Esophagus (tissue), 2 donors: ENCODE results near the gene TMEM72. TPM values are rescaled to one million over a fixed set of nuclear protein-coding genes. Genes with fewer than 3 reads are reported as not detected.

Experiments used
- H3K27ac ChIP-seq, 2 donors: one replicate each; pipeline ENCODE4 v1.5.1; 2013; ENCODE audit warnings: low read depth in 2 of 2, mild to moderate bottlenecking in 2 of 2, inconsistent platforms in 1 of 2, low read length in 1 of 2, moderate library complexity in 1 of 2
- H3K27me3 ChIP-seq, 2 donors: one replicate each; pipeline ENCODE4 v1.6.1; 2013; ENCODE audit warnings: low read length in 2 of 2, control low read depth in 1 of 2, mild to moderate bottlenecking in 1 of 2; ENCODE audit not compliant: insufficient read depth in 2 of 2, control insufficient read depth in 1 of 2
- H3K36me3 ChIP-seq, 2 donors: one replicate each; pipeline ENCODE4 v1.6.1; 2013; ENCODE audit warnings: low read length in 1 of 2; ENCODE audit not compliant: control insufficient read depth in 2 of 2, insufficient read depth in 2 of 2
- H3K4me1 ChIP-seq, 2 donors: one replicate each; pipeline ENCODE4 v1.6.1; 2013; ENCODE audit warnings: low read length in 1 of 2; ENCODE audit not compliant: control insufficient read depth in 2 of 2, insufficient read depth in 2 of 2
- H3K4me3 ChIP-seq, 2 donors: one replicate each; pipeline ENCODE4 v1.5.1; 2013; ENCODE audit warnings: low read length in 2 of 2, mild to moderate bottlenecking in 2 of 2, low read depth in 1 of 2, moderate library complexity in 1 of 2
- H3K9me3 ChIP-seq, 2 donors: one replicate each; pipeline ENCODE4 v1.6.1; 2013; ENCODE audit warnings: mild to moderate bottlenecking in 2 of 2, low read depth in 1 of 2, low read length in 1 of 2, moderate library complexity in 1 of 2; ENCODE audit not compliant: control insufficient read depth in 2 of 2, insufficient read depth in 1 of 2
- WGBS, 2 donors: extraction: QIAGEN DNeasy Blood & Tissue Kit; methylation state at CpG; one replicate each; pipeline ENCODE4 v1.1.7; 2013; 5-methylcytosine and 5-hydroxymethylcytosine counted together
- polyA plus RNA-seq, 2 donors: library from polyadenylated mRNA; stranded (reverse); fragments of 200-250 nt; gene quantifications; one replicate each; pipeline ENCODE4 v1.2.3, GENCODE V29; 2013
- donor health status: healthy with polysubstance abuse.
- donor health status: Bipolar disorder and iron deficiency.

The TMEM72 gene
- polyA plus RNA-seq, 2 donors, result not detected

DNA sequence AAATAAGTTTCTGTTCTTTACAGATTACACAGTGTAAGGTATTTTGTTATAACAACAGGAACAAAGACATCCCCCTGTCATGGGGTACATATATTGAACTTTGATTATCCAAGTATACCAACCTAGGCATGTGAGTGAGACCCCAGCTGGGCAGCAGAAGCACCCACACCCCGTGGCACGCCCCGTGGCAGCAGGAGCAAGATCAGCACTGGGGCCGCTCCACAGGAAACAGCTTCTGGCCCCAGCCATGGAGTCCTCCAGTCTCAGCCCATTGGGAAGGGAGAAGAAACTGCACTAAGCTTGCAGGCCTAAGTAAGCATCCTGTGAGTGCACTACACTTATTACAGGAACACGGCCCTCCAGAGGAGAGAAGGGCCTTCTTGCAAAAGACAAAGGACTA is 24.2 kb upstream of the TMEM72 start:
- Histone ChIP-seq H3K4me3 (no peak overlapping the region), H3K36me3 (no peaks in the 10 kb centered on the region), H3K27me3 (no peaks in the 10 kb centered on the region), H3K27ac (no peak overlapping the region), H3K9me3 (no peaks in the 10 kb centered on the region), H3K4me1 (no peaks in the 10 kb centered on the region)
- WGBS, 2 donors, result 95 to 96% methylated on average over 5 of the region's 5 CpGs

DNA sequence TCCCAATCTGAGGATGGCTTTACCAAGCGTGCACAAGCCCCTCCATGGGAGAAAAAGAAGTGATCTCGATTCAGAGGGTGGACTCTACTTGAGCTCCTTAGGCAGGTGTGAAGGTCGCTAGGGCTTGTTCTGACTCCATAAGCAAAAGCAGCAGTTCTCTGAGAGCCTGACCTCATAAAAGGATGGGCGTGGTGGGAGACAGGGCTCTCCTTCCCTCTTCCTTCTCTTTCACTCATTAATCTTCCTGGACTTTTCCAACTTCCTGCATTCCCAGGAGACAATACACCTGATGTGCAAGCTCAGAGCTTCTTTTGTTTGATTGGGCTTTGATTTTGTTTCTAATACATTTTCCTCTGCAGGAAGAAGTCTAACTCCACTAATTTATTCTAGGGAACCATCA is 22.3 kb upstream of the TMEM72 start:
- H3K9me3 ChIP-seq, result no peaks in the 10 kb centered on the region
- H3K27me3 ChIP-seq, result no peaks in the 10 kb centered on the region
- no peak overlapping the region for H3K27ac ChIP-seq
- H3K4me1 ChIP-seq, result no peaks in the 10 kb centered on the region
- no peaks in the 10 kb centered on the region for H3K36me3 ChIP-seq
- H3K4me3 ChIP-seq, result no peak overlapping the region
- 77 to 78% methylated on average over 4 of the region's 4 CpGs for WGBS, 2 donors

DNA sequence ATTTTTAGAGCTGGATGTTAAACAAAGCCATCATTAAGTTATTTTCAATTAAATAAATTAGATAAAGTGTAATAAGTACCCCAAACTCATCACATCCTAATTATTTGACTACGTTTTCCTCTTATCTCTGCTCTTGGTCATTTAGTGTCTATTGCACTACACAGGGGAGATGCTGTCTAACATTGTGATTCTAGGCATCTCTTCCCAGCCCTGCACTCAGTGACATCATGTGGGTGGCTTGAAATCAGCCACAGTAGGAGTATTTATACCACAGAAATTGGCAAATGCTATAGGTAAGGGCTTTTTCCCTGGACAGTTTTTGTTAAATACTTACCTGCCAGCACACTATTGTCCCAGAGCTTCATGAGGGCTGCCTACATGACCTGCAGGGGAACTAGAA is 21.3 kb upstream of the TMEM72 start:
- Histone ChIP-seq H3K4me3 (no peak overlapping the region), H3K27ac (no peak overlapping the region), H3K27me3 (no peaks in the 10 kb centered on the region), H3K36me3 (no peaks in the 10 kb centered on the region), H3K9me3 (no peaks in the 10 kb centered on the region), H3K4me1 (no peaks in the 10 kb centered on the region)
- whole genome bisulfite sequencing, 2 donors, result 79 to 80% methylated on average over 1 of the region's 1 CpG

DNA sequence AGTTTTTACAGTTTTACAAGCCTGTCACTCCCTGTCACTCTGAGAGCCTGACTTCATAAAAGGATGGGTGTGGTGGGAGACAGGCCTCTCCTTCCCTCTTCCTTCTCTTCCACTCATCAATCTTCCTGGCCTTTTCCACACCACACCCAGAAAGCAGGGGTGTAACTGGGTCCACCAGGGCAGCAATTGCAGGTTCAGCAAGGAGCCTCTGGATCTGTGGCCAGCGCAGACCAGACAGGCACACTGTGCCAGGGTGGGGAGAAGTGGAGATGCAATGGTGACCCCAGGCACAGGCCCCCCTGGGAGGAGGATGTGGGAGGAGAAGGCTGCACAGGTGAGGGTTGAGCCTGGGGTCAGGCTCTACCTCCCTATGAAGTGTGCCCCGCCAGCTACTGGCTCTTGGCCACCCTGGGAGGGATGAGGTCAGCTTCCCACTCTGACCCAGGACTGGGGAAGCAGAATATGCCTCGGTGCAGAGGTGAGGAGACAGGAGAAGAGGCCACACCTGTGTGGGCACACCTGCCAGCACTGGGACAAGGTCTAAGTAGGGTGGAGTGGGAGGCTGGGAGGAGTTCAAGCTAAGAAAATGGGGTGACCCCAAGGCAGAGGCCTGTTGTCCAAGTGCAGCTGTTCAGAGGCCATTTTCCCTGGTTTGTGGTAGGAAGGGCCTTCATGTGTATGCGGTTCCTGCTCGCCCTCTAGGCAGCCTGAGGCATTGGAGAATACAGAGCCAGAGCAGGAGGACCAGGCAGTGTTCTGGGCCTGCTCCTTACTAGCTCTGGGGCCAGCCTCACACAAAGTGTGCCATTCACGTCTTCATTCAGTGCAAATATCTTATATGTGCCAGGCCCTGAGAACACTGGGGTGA is 20.2 kb upstream of the TMEM72 start:
- Histone ChIP-seq H3K27ac (no peak overlapping the region), H3K36me3 (no peaks in the 10 kb centered on the region), H3K9me3 (no peaks in the 10 kb centered on the region), H3K4me1 (no peaks in the 10 kb centered on the region), H3K4me3 (no peak overlapping the region), H3K27me3 (no peaks in the 10 kb centered on the region)
- WGBS, 2 donors, result 80 to 86% methylated on average over 6 of the region's 6 CpGs

DNA sequence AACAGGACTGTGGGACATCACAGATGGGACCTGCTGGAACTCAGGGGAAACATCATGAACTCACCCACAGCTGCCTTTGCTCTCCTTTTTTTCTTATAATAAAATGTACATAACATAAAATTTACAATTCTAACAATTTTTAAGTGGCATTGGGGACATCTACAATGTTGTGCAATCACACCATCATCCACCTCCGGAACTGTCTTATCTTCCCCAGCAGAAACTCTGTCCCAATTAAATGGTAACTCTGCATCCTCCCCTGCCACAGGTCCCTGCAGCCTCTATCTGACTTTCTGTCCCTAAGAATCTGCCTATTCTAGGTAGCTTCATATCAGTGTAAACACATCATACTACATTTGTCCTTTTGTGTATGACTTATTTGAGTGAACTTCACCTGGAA is 19.4 kb upstream of the TMEM72 start:
- no peaks in the 10 kb centered on the region for H3K9me3 ChIP-seq
- H3K27ac ChIP-seq, result no peak overlapping the region
- WGBS, 2 donors, result 93 to 96% methylated on average over 1 of the region's 1 CpG
- no peaks in the 10 kb centered on the region for H3K27me3 ChIP-seq
- H3K4me1 ChIP-seq, result no peaks in the 10 kb centered on the region
- H3K36me3 ChIP-seq, result no peaks in the 10 kb centered on the region
- no peak overlapping the region for H3K4me3 ChIP-seq

DNA sequence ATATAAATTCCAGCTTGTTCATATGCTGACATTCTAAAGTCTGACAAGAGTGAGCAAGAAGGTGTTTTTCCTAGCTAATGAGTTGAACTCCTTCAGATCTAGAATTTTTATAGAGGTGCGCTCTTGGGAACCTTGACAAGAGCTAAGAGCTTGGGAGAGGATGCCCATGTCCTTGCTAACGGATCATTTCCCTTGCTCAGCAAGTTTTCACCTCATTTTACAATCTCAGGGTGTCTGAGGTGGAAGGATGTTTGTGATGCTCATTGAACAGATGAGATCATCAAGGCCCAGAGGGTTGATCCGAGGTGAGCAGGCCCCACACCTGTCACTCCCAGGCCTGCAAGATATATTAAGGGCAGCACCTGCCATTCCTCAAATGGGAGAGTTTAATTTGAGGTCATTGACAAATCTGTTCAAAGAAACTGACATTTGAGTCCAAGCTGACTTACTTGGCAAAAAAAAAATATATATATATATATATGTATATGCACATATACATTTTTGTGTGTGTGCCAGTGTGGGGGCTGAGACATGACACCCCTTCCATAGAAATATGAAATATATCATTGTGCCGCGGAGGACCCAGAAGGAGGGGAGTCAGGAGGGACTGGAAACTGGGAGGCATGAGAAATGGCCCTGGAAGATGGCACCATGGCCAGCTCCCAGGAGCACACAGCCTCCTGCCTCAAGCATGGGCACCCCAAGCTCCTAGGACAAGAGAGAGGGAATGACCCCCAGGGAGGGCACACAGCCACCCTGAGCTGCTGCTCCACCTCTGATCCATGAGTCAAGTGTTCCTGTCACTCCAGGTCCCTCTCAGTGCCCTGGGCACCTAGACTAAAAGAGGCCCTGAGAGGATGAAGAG is 17.3 kb upstream of the TMEM72 start:
- 85 to 91% methylated on average over 5 of the region's 5 CpGs for WGBS, 2 donors
- Histone ChIP-seq H3K9me3 (no peaks in the 10 kb centered on the region), H3K4me3 (no peak overlapping the region), H3K27me3 (no peaks in the 10 kb centered on the region), H3K27ac (no peak overlapping the region), H3K4me1 (no peaks in the 10 kb centered on the region), H3K36me3 (no peaks in the 10 kb centered on the region)

DNA sequence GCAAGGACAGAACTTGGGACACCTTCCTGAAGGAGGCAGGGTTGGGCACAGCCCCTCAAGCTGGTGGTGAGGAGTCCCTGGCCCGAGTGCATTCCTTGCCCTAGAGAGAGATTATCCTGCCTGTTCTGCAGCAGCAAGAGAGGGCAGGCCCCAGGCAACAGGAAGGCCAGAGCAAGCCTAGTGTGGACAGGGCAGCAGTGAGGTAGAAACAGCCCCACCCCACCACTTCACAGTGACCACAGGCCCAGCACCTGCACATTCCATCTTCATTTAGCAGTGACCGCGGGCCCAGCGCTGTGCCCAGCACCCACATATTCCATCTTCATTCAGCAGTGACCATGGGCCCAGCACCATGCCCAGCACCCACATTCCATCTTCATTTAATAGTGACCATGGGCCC is 16.4 kb upstream of the TMEM72 start:
- Histone ChIP-seq H3K9me3 (no peaks in the 10 kb centered on the region), H3K27ac (no peak overlapping the region), H3K27me3 (no peaks in the 10 kb centered on the region), H3K4me3 (no peak overlapping the region), H3K4me1 (no peaks in the 10 kb centered on the region), H3K36me3 (no peaks in the 10 kb centered on the region)
- 82 to 86% methylated on average over 4 of the region's 4 CpGs for WGBS, 2 donors

DNA sequence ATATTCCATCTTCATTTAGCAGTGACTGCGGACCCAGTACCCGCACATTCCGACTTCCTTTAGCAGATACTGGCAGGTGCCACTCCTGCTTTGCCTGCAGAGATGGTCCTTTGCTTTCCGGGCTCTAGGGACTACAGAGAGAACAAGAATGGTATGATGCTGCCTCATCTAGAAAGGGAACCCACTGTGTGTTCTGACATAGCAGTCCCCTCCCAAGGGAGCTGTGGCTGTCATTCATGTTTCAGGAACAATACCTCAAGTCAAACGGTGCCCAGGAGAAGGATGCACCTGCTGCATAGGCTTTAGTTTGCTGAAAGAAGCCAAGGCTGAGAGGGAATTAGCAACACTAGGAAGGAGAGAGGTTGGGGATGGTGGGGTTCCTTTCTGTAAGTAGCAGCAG is 15.9 kb upstream of the TMEM72 start:
- Histone ChIP-seq H3K27me3 (no peaks in the 10 kb centered on the region), H3K4me1 (no peaks in the 10 kb centered on the region), H3K27ac (no peak overlapping the region), H3K9me3 (no peaks in the 10 kb centered on the region), H3K36me3 (no peaks in the 10 kb centered on the region), H3K4me3 (no peak overlapping the region)
- 80 to 81% methylated on average over 5 of the region's 5 CpGs for WGBS, 2 donors

DNA sequence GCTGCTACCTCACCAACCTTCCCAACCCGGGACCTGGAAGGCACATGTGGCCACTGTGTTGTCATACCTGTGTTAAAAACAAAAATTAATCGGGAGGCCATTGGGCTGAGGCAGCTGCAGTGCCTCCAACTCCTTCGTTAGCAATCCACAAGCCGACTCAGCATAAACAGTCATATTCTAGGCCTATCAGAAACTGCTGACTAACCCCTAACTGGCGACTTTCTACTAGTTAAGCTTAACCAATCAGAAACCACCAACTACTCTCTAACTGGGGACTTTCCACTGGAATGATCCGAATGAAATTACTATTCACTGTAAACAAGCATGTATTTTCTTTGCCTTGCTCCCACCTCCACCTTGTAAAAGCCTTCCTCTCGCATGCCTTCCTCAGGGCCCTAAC is 14.1 kb upstream of the TMEM72 start:
- WGBS, 2 donors, result 82 to 88% methylated on average over 7 of the region's 7 CpGs
- Histone ChIP-seq H3K4me1 (no peaks in the 10 kb centered on the region), H3K36me3 (no peaks in the 10 kb centered on the region)

More for the DNA sequence above, 14.1 kb upstream of the TMEM72 start:
- Histone ChIP-seq H3K9me3 (no peaks in the 10 kb centered on the region), H3K4me3 (no peak overlapping the region), H3K27ac (no peak overlapping the region), H3K27me3 (no peaks in the 10 kb centered on the region)
